Adrenal gland (tissue), 12 donors: ENCODE results near the gene IZUMO4. TPM values are rescaled to one million over a fixed set of nuclear protein-coding genes. Genes with fewer than 3 reads are reported as not detected.

Experiments
- DNase-seq, 7 donors: peaks; one replicate each; pipeline ENCODE4 v3.0.0-alpha.2; 2019 to 2020
- H3K27ac ChIP-seq, 5 donors: fragments of 200-600 bp; sonication (generic) in 4 of 5; 1 replicate in 3 of 5; 2 replicates in 2 of 5; pipeline versions ENCODE4 v1.5.1 to v1.8.0; 2016 to 2020; ENCODE audit warnings: mild to moderate bottlenecking in 1 of 5
- H3K27me3 ChIP-seq: fragments of 200-600 bp; 2 replicates; pipeline ENCODE4 v1.8.0; 2021
- H3K36me3 ChIP-seq, 2 donors: fragments of 200-600 bp; replicated peaks in 1 of 2; 1 replicate in 1 of 2; 2 replicates in 1 of 2; pipeline versions ENCODE4 v1.5.1 to v1.8.0; 2018 to 2022
- H3K4me1 ChIP-seq, 2 donors: fragments of 200-600 bp; replicated peaks in 1 of 2; 1 replicate in 1 of 2; 2 replicates in 1 of 2; pipeline versions ENCODE4 v1.5.1 to v1.8.0; 2018 to 2021
- H3K4me3 ChIP-seq, 4 donors: fragments of 200-600 bp; sonication (generic) in 3 of 4; one replicate each; pipeline ENCODE4 v1.5.1; 2016 to 2018
- H3K9me3 ChIP-seq, 3 donors: fragments of 200-600 bp; sonication (generic) in 1 of 3; replicated peaks in 1 of 3; 1 replicate in 2 of 3; 2 replicates in 1 of 3; pipeline versions ENCODE4 v1.5.1 to v1.8.0; 2016 to 2021
- POLR2A ChIP-seq, 2 donors: fragments of 450-650 bp; IDR thresholded peaks; one replicate each; pipeline ENCODE4 v1.6.1; 2017; ENCODE audit warnings: antibody characterized with exemption in 2 of 2, mild to moderate bottlenecking in 2 of 2, moderate library complexity in 1 of 2
- WGBS, 4 donors: extraction: QIAGEN DNeasy Blood & Tissue Kit in 2 of 4; methylation state at CpG; one replicate each; pipeline versions ENCODE4 v1.1.5 to v1.1.7; 2013 to 2017; 5-methylcytosine and 5-hydroxymethylcytosine counted together
- intact Hi-C, 2 donors: fragments of 100-400 bp; cut with DNase I; formaldehyde crosslinking; loops; one replicate each; pipeline versions ENCODE4 v1.14.1 to v1.15.0; 2022 to 2023
- polyA plus RNA-seq, 3 donors: library from polyadenylated mRNA; stranded (reverse); fragments of 200-250 nt in 2 of 3; fragments of 350-450 nt in 1 of 3; fragmentation: Illumina TruSeq in 1 of 3; extraction: RNeasy Lipid Tissue Mini Kit (QIAGEN cat#74804) in 1 of 3; gene quantifications; one replicate each; pipeline ENCODE4 v1.2.3, GENCODE V29; 2013 to 2014
- total RNA-seq, 9 donors: library from RNA; depleted of rRNA in 4 of 9; stranded (reverse); fragments of >200 nt in 4 of 9; fragments of 120-200 nt in 1 of 9; fragmentation: NEBNext Ultra II Directional in 1 of 9; extraction: Animal tissue kit (Norgen Biotek cat#: 25700) in 1 of 9; gene quantifications; one replicate each; pipeline versions ENCODE4 v1.1.0 to v1.2.4, GENCODE V29; 2013 to 2023
- TF ChIP-seq, protein P1 (sequence below), 6 experiments: fragments of 450-650 bp in 4 of 6; fragments of 200-600 bp in 2 of 6; sonication (generic) in 1 of 6; IDR thresholded peaks; 1 replicate in 5 of 6; 2 replicates in 1 of 6; pipeline versions ENCODE4 v1.5.1 to v1.8.0; 2016 to 2021; ENCODE audit warnings: antibody characterized with exemption in 6 of 6, mild to moderate bottlenecking in 2 of 6, moderate library complexity in 1 of 6
- donor health status: healthy with polysubstance abuse.
- donor health status: Bipolar disorder and iron deficiency.
- donor health status: DM: yes; HTN: yes; CAD: no.
- donor health status: DM: no; HTN: no; CAD: no.
- donor health status: DM: no; HTN: no; CAD: no.
- donor health status: DM: yes; HTN: yes; CAD: no.

Gene IZUMO4
- total and polyA plus RNA-seq, 12 donors: 0.69 to 24.6 (median 2.5) TPM

DNA sequence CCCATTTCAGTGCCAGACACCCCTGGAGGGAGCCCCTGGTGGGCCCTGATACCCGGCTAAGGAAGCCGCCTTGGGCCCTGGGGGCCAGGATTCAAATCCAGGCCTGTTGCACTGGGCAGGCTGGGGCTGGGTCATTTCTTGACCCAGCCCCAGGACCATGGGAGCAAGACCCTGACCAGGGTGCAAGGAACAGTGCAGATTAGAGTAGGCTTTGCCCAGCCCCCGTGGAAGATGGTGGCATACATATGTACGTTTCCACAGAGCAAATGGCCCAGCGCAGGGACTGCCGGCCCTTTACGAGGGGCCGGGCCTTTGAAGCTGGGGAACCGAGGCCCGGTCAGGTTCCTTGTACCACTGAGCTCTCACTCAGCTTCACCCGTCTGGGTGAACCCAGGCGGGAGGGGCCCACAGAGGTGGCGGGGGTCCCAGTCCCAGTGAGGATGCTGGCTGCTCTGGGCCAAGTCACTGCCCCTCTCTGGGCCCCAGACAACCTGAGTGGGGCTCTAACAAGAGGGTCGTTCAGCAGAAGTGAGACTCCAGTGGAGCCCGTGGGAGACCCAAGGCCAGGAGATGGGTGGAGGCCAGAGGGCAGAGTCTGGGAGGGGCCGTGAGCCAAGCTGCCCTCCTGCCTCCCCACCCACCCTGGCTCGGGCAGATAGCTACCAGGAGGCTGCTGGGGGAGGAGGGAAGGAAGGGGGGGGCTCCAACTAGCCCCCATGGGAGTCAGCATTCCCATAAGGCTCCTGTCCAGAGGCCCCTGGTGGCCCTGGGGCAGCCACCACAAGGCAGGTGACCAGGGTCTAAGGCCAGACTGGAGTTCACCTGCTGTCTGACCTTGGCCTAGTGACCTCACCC, 48.4 kb upstream of the IZUMO4 start:
- peak in 2 of 7 donors; percentile 47 to 51 for DNase-seq
- Histone ChIP-seq H3K4me3 (peak overlapping the region in 1 of 4 donors; percentile 99), H3K4me1 (peaks cover 68 to 74% of the 10 kb centered on the region in 2 donors), H3K9me3 (no peaks in the 10 kb centered on the region), H3K27me3 (no peaks in the 10 kb centered on the region), H3K27ac (peak overlapping the region; percentile 50 to 99 (median 98)), H3K36me3 (peaks cover 0 to 44% of the 10 kb centered on the region in 2 donors)
- WGBS, 4 donors: 36 to 59% (median 53%) methylated on average over 5 to 17 of the region's 17 CpGs
- TF ChIP-seq POLR2A (IDR thresholded peaks at IDR 0.05): no peak
- intact Hi-C loops: no loop called here

DNA sequence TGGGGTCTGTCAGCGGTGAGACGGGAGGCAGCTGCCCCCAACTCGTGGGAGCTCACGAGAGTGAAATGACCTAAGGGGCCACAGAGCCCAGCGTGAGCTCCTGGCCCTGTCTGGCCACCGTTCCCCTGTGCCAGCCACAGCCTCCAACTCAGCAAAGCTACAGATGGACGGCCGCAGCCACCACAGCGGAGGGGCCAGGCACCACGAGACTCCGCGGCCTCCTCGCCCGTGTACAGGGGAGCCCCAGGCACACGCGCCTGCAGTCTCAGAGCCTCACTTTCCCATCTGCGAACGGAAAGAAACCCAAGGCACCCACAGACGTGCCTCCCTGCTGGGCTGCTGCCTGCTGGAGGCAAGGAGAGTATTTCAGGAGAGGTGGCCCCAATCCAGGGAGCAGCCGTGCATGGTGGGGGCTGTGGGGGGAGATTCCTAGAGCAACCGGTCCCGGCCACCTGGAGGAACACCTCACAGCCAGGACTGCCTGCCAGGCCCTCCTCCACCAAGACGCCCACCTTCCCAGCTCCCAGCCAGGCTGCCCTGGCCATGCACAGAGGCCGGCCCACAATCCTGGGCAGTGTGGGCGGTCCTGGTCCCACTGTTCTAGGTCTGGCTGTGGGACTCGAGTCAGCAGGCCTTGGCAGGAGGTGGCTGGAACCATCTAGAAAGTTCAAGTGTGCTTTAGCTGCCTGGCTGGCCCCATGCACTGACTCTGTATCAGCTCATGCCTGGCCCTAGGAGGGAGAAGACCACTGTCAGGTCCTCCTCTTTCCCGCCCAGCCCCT, 47.6 kb upstream of the IZUMO4 start:
- H3K36me3 ChIP-seq: peaks cover 0 to 38% of the 10 kb centered on the region in 2 donors
- intact Hi-C loops: no loop called here
- H3K27me3 ChIP-seq: no peaks in the 10 kb centered on the region
- H3K4me3 ChIP-seq: peak overlapping the region in 3 of 4 donors; percentile 62 to 99 (median 91)
- H3K9me3 ChIP-seq: no peaks in the 10 kb centered on the region
- H3K27ac ChIP-seq: peak overlapping the region; percentile 23 to 99 (median 98)
- peaks cover 63 to 67% of the 10 kb centered on the region in 2 donors for H3K4me1 ChIP-seq
- 22 to 30% (median 27%) methylated on average over 17 to 27 of the region's 27 CpGs for WGBS, 4 donors
- peak in 3 of 7 donors; percentile 63 to 76 (median 63) for DNase-seq
- no peak for TF ChIP-seq POLR2A (IDR thresholded peaks at IDR 0.05)
- TF ChIP-seq, protein P1, sequence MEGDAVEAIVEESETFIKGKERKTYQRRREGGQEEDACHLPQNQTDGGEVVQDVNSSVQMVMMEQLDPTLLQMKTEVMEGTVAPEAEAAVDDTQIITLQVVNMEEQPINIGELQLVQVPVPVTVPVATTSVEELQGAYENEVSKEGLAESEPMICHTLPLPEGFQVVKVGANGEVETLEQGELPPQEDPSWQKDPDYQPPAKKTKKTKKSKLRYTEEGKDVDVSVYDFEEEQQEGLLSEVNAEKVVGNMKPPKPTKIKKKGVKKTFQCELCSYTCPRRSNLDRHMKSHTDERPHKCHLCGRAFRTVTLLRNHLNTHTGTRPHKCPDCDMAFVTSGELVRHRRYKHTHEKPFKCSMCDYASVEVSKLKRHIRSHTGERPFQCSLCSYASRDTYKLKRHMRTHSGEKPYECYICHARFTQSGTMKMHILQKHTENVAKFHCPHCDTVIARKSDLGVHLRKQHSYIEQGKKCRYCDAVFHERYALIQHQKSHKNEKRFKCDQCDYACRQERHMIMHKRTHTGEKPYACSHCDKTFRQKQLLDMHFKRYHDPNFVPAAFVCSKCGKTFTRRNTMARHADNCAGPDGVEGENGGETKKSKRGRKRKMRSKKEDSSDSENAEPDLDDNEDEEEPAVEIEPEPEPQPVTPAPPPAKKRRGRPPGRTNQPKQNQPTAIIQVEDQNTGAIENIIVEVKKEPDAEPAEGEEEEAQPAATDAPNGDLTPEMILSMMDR (IDR thresholded peaks at IDR 0.05): no peak

DNA sequence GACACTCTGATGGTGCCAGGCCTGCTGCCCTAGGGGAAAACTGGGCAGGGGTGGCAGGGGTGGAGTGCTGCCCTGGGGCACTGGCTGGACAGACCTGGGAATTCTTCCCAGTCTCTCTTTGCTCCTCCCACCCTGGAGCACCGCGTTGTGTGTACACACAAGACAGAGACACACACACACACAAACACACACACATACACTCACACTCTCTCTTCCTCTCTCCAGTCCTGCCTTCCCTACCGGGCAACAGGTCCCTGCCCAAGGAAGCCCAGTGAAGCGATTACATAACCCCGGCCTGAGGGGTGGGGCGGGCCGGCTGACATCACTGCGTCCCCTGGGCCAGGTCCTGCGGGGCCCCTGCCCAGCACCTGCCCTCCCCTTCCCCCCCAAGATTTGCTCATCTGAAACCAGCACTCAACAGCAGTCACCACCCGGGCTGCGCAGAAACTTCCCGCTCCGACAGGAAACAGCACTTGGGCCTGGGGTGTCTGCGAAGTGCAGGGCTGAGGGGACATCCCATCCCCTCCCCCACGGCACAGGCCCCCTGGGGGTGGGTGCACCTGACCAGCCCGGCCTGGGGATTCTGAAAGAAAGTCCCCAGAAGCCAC, 46.9 kb upstream of the IZUMO4 start:
- Histone ChIP-seq H3K27me3 (no peaks in the 10 kb centered on the region), H3K4me3 (peak overlapping the region; percentile 62 to 99 (median 88)), H3K36me3 (peaks cover 0 to 31% of the 10 kb centered on the region in 2 donors), H3K9me3 (no peaks in the 10 kb centered on the region), H3K4me1 (peaks cover 60% of the 10 kb centered on the region in 2 donors), H3K27ac (peak overlapping the region; percentile 89 to 99 (median 98))
- intact Hi-C loops: no loop called here
- TF ChIP-seq, protein P1 (IDR thresholded peaks at IDR 0.05): no peak
- TF ChIP-seq POLR2A (IDR thresholded peaks at IDR 0.05): peak; percentile 87 to 93
- 0 to 1% (median 0%) methylated on average over 9 to 16 of the region's 16 CpGs for WGBS, 4 donors
- peak; percentile 91 to 95 (median 92) for DNase-seq

DNA sequence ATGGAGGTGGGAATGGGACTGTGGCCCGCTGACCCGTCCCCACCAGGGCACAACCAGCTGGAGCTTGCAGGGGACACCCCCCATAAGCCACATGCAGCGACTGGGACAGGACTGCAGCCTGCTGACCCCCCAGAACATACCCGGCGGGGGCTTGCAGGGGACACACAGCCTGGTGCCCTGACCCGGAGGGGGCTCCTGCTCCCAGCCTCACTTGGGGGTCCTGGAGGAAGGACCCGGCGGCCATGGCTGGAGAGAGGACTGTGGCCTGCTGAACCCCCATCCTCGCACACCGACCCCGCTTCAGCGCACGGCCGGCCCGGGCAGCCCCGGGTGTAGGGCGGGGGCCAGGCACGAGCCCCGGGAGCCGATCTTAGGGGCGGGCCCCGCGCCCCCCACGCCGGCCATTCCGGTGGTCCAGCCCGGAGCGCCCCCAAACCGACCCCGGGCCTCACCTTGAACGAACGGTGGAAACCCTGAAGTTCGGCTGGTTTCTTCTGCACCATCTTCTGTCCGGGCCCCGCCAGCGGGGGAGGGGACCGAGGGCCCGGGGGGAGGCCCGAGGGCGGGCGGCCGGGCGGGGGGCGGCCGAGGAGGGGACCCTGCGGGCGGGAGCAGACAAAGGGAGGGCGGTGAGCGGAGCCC, 46.2 kb upstream of the IZUMO4 start:
- H3K36me3 ChIP-seq: peaks cover 0 to 27% of the 10 kb centered on the region in 2 donors
- peak in 2 of 7 donors; percentile 39 to 61 for DNase-seq
- H3K4me1 ChIP-seq: peaks cover 53 to 57% of the 10 kb centered on the region in 2 donors
- intact Hi-C loops: no loop called here
- H3K9me3 ChIP-seq: no peaks in the 10 kb centered on the region
- peak overlapping the region; percentile 89 to 99 (median 98) for H3K27ac ChIP-seq
- TF ChIP-seq, protein P1 (IDR thresholded peaks at IDR 0.05): no peak
- TF ChIP-seq POLR2A (IDR thresholded peaks at IDR 0.05): no peak
- WGBS, 4 donors: 0 to 2% (median 1%) methylated on average over 1 to 49 of the region's 49 CpGs
- no peaks in the 10 kb centered on the region for H3K27me3 ChIP-seq
- peak overlapping the region; percentile 62 to 99 (median 88) for H3K4me3 ChIP-seq
